Stimulated activated memory B cell treated with anti-CD40 and anti-IgM and Interleukin-4, amounts not matched to agents 10 μg/mL and 1 μg/mL and 100 μg/mL, for 72 hours (primary cell): Measurements from ENCODE around the gene ZBP1.

Experiments
- ATAC-seq: fragments of 150-1000 bp; cut with Tn5 transposase; 2 replicates; pipeline ENCODE4 v1.10.0; 2021
- H3K27ac Mint-ChIP-seq: one replicate; pipeline ENCODE4 v1.8.0; 2022; ENCODE audit warnings: mild to moderate bottlenecking, mixed read lengths
- H3K27me3 Mint-ChIP-seq: one replicate; pipeline ENCODE4 v1.8.0; 2022; ENCODE audit warnings: mixed read lengths
- H3K36me3 Mint-ChIP-seq: one replicate; pipeline ENCODE4 v1.8.0; 2022; ENCODE audit warnings: mixed read lengths
- H3K4me1 Mint-ChIP-seq: one replicate; pipeline ENCODE4 v1.8.0; 2022; ENCODE audit warnings: mixed read lengths
- H3K4me3 Mint-ChIP-seq: one replicate; pipeline ENCODE4 v1.8.0; 2022; ENCODE audit warnings: mild to moderate bottlenecking, moderate library complexity, mixed read lengths
- H3K9me3 Mint-ChIP-seq: one replicate; pipeline ENCODE4 v1.8.0; 2022; ENCODE audit warnings: mixed read lengths

Gene ZBP1

DNA sequence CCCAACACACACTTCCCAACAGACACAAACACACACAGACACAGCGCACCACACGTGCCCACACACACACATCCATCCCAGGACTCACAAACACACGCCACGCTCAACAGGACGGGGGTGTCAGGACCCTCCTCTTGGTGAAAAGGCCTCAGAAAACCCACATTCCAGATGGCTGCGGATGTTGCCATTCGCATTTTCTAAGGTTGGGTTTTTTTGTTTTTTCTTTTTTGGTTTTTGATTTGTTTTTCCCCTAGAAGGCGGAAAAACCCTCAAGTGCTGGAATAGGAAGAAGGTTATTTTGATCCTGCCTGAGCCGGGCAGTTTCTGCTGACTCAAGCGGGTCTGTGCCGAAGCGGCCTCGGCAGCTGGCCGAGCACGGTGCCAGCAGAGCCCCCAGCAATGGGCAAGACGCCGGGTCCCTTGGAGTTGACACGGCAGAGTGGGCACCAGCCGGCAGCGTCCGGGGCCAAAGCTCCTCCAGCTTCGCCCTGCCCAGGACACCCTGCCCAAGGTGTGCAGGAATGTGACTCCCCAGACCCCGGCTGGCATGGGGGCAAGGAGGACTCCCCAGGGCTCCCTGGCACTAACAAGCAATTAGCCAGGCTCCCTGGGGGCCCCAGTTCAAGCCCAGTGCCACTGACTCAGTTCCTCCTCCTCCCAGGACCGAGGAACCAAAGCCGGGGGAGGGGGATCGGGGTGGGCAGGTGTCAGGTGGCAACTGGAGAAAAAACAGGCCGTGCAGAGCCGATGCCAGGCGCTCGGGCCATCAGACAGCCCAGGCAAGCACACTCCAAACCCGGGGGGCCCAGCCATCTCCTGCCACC lies 40.9 kb upstream of the ZBP1 start:
- no peaks in the 10 kb centered on the region for H3K9me3 Mint-ChIP-seq
- H3K36me3 Mint-ChIP-seq, result peaks cover 22% of the 10 kb centered on the region
- peaks cover 41% of the 10 kb centered on the region for H3K4me1 Mint-ChIP-seq
- no peak for ATAC-seq
- no peak overlapping the region for H3K27ac Mint-ChIP-seq
- H3K27me3 Mint-ChIP-seq, result no peaks in the 10 kb centered on the region
- no peak overlapping the region for H3K4me3 Mint-ChIP-seq

DNA sequence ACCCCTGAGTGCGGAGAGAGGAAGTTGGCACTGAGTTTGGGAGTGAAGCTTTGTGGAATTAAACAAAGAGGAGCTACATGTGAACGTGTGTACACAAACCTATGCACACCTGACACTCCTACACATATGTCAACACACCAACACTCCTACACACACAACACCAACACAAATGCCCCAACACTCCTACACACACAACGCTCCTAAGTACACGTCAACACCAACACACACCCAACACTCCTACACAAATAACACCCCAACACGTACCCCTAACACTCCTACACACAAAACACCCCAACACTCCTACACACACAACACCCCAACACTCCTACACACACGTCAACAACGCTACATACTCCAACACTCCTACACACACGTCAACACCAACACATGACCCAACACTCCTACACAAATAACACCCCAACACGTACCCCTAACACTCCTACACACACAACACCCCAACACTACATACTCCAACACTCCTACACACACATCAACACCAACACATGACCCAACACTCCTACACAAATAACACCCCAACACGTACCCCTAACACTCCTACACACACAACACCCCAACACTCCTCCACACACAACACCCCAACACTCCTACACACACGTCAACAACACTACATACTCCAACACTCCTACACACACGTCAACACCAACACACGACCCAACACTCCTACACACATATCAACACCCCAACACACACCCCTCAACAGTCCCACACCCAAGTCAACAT lies 40.1 kb upstream of the ZBP1 start:
- Mint-ChIP-seq H3K27ac (no peak overlapping the region), H3K4me3 (no peak overlapping the region), H3K9me3 (no peaks in the 10 kb centered on the region), H3K36me3 (peaks cover 22% of the 10 kb centered on the region), H3K4me1 (peaks cover 41% of the 10 kb centered on the region), H3K27me3 (no peaks in the 10 kb centered on the region)
- no peak for ATAC-seq

DNA sequence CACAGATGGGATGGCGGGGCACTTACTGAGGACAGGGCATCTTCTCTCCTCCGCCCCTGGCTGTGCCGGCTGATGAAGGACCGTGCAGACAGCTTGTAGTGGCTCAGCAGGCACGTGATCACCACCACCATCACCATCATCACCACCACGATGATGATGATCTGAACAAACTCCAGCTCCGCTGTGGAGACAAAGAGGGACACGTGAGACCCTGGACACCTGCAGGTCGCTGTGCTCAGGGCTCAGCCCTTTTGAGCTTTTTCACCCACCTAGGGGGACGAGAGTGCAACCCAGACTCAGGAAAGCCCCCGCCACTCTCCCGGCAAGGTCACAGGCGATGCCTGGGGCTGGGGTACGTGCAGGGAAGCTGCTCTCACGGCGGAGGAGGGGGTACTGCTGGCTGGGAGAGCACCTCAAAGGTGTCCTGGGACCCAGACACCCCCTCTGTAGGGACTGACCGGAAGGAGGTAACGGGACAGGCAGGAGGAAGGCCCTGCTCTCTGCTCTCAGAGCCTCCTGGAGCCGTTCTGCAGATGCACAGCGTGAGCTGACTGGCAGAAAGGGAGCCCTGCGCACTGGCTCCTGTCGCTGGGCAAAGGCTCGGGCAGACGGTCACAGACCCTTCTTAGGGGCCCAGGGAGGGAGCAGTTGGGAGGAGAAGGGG lies 39.4 kb upstream of the ZBP1 start:
- peaks cover 22% of the 10 kb centered on the region for H3K36me3 Mint-ChIP-seq
- no peak for ATAC-seq
- no peak overlapping the region for H3K27ac Mint-ChIP-seq
- no peaks in the 10 kb centered on the region for H3K9me3 Mint-ChIP-seq
- peaks cover 48% of the 10 kb centered on the region for H3K4me1 Mint-ChIP-seq
- H3K4me3 Mint-ChIP-seq, result no peak overlapping the region
- H3K27me3 Mint-ChIP-seq, result no peaks in the 10 kb centered on the region

DNA sequence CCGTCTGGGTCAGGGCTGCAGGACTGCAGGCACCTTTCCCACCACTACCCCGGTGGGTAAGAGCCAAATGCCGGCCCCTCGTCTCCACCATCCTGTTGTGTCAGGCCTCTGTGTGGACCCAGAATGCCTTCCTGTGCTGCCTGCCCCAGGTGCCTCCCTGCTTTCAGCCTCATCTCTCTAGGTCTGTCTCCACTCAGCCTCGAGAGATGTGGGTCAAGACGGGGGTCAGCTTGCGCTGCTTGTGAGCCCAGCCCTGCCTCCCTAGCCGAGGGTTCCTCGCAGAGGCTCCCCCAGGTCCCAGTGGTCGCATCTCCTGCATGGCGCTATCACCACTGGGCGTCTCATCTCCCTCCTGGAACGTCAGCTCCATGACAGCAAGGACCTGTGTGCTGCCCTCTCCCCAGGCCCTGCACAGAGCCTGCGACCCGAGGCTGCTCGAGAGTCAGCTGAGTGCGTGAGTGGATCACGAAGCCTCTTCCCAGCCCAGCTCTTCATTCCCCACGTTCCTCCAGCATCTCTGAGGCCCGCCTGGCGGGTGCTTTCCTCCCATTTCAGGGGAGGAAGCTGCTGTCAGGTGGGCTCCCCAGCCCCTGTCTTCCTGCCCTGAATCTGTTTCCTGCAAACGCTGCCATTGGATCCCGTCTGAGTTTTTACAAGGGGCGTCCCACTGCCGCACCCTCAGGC lies 38.7 kb upstream of the ZBP1 start:
- H3K9me3 Mint-ChIP-seq, result no peaks in the 10 kb centered on the region
- H3K27me3 Mint-ChIP-seq, result no peaks in the 10 kb centered on the region
- H3K4me3 Mint-ChIP-seq, result no peak overlapping the region
- no peak for ATAC-seq
- peaks cover 22% of the 10 kb centered on the region for H3K36me3 Mint-ChIP-seq
- no peak overlapping the region for H3K27ac Mint-ChIP-seq
- peaks cover 55% of the 10 kb centered on the region for H3K4me1 Mint-ChIP-seq

DNA sequence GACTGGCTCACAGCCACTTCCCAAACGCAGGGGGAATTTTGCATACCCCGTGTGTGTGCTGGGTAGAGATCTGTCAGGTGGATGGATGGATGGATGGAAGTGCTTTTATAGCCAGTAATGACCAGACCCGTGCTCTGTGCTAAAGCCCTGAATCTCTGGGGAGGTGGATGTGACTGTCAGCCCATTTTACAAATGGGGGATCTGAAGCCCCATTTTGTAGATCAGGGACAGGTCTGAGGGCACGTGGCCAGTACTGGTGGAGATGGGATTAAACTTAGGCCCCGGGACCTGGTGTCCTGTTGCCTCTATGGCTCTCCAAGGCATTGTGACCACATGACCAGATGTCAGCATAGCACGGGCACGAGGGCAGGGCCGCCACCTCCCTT lies 38.2 kb upstream of the ZBP1 start:
- Mint-ChIP-seq H3K4me3 (no peak overlapping the region), H3K9me3 (no peaks in the 10 kb centered on the region), H3K27me3 (no peaks in the 10 kb centered on the region), H3K36me3 (peaks cover 22% of the 10 kb centered on the region), H3K27ac (peak overlapping the region; percentile 53), H3K4me1 (peaks cover 55% of the 10 kb centered on the region)
- ATAC-seq, result no peak

DNA sequence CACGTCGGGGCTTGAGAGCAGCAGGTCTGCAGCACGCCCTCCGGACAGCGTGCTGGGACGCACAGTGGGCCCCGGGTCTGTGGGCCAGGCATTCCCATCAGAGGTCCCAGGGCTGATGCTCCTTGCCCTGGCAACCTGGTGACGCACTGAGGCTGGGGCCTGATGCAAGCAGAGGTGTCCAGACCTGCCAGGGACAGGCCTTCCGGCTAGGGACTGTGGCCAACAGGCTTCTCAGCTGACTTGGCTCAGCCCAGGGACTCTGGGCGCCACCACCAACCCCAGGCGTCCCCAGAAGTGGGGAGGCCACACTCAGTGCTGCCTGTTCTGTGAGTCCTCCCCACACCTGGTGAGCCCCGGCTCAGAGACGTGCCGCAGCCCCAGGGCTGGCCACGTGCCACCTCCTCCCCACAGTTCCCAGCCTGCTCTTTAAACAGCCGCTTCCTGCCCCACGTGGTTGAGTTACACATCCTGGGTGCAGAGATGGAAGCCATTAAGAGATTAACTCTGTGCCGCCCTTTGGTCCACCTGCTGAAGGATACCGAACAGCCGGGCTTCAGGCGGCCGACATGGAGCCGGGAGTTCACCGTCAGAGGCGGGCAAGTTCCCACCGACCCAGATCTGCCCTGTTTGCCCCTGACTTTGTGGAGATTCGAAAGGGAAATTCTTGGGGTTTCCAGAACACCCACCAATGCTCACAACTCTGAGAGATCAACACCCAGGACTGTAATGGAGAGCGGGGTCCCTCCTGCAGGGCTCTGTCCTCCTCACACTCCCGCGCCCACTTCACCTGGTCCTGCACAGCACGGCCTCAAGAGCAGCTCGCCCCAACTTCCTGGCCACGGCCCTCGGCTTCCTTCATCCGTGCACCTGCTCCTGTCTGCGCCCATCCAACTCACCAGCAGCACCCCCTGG lies 37.6 kb upstream of the ZBP1 start:
- no peak overlapping the region for H3K4me3 Mint-ChIP-seq
- H3K4me1 Mint-ChIP-seq, result peaks cover 48% of the 10 kb centered on the region
- ATAC-seq, result peak; percentile 15
- H3K27ac Mint-ChIP-seq, result peak overlapping the region; percentile 53
- peaks cover 22% of the 10 kb centered on the region for H3K36me3 Mint-ChIP-seq
- H3K27me3 Mint-ChIP-seq, result no peaks in the 10 kb centered on the region
- H3K9me3 Mint-ChIP-seq, result no peaks in the 10 kb centered on the region

DNA sequence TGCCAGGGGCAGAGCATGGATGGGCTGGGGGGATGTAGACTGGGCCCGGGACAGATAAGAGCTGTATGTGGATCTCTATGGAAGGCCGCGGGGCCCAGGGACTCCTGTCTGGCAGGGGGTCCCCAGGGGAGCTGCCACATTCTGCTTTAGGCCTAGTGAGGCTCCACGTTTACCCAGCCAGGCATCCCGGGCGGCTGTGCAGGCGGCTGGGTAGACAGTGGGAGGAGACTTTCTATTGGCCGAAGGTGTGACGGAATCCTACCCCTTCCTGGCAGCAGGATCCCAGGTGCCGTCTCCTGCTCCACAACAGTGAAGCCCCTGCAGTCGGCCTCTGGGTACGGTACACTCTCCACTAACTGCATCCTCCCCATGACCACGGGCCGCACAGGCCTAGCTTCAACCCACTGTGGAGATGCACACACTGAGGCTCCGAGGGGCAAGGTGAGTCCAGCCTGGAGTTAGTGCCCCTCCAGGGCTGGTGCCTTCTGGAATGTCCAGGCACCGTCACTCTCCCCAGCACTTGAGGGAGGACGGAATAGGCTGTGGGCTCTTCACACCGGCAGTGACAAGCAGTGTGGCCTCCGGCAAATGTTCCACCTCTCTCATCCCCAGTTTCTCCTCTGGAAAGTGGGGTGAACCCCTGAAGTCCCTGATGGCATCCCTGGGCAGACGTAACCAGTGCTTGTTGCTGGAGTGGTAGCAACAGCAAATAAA lies 36.8 kb upstream of the ZBP1 start:
- ATAC-seq, result no peak
- H3K4me1 Mint-ChIP-seq, result peaks cover 45% of the 10 kb centered on the region
- no peak overlapping the region for H3K27ac Mint-ChIP-seq
- H3K27me3 Mint-ChIP-seq, result no peaks in the 10 kb centered on the region
- peaks cover 27% of the 10 kb centered on the region for H3K36me3 Mint-ChIP-seq
- H3K9me3 Mint-ChIP-seq, result no peaks in the 10 kb centered on the region
- H3K4me3 Mint-ChIP-seq, result no peak overlapping the region

DNA sequence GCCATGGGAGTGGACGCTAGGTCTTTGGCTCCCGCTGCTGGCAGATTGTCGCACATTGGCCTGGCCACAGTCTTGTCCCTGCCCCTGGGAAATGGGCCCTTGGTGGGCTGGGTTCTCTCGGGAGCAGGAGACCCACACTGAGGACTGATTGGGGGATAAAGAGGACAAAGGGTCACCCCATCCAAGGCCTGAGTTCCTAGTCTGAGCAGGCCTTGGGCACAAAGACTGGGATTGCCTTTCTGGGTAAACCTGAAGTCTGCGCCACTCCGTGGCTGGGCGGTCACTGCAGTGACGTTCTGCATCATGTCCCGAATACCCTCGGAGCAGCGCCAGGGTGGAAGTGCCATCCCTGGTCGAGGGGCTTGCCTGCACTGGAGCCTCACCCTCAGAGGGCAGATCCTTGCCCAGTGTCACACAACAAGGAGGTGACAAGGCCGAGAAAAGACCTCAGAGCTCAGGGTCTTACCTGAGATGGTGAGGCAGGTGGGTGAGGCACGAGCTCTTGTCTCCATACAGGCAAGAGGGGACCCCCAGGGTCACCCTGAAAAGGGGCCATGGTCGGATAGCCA lies 36.1 kb upstream of the ZBP1 start:
- Mint-ChIP-seq H3K4me1 (peaks cover 40% of the 10 kb centered on the region), H3K36me3 (peaks cover 31% of the 10 kb centered on the region)
- ATAC-seq, result no peak

DNA sequence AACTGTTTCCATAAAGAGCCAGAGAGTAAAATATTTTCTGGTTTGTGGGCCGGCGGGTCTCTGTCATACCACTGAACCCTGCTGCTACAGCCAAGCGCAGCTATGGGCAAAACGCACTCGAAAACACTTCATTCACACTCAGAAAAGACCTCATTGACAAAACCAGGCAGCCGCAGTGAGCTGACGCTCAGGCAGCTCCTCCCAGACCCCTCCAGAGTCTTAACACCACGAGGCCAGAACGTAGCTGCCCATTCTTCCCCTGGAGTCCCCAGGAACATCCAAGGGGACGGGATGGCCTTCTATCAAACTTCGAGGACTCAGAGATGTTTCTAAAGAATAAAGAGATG lies 35.6 kb upstream of the ZBP1 start:
- Mint-ChIP-seq H3K27ac (no peak overlapping the region), H3K4me1 (peaks cover 38% of the 10 kb centered on the region), H3K27me3 (no peaks in the 10 kb centered on the region), H3K36me3 (peaks cover 33% of the 10 kb centered on the region), H3K9me3 (no peaks in the 10 kb centered on the region), H3K4me3 (no peak overlapping the region)
- ATAC-seq, result no peak

More for the DNA sequence above, 36.1 kb upstream of the ZBP1 start:
- no peaks in the 10 kb centered on the region for H3K9me3 Mint-ChIP-seq
- no peak overlapping the region for H3K27ac Mint-ChIP-seq
- no peak overlapping the region for H3K4me3 Mint-ChIP-seq
- no peaks in the 10 kb centered on the region for H3K27me3 Mint-ChIP-seq

DNA sequence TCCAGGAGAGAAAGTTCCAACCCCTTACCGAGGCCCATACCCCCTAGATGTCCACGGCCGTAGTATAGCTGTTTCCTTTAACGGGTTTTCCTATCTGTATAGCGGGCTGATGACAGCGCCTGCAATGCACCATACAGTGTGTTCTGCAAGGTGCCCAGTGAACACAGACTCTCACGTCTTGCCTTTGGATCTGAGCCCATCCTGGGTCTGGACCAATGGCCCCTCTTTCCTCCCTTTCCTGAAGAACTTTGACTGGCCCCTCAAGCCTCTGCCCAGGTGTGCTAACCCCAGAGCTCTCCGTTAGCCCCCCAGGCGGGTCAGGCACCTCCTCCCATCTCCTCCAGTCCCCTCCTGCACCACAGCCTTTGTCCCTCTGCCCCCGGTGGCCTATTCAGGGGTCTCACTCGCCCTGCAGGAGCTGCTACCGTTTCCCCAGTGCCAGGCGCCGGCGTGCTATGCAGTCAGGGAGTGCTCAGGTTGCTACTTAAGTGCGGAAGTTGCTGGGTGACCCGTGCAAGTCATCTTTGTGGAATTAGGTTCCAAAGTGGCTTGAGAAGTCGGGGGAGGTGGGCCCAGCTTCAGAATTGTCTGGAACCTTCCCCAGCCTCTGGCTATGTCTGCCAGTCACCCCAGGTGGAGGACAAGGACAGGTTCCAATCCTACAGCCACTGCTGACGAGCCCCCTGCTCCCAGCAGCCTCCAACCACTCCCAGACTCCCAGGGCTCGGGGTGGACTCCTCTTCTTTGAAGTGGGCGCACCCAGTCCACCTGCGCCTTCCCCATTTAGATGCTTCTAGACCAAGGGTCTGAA lies 35.0 kb upstream of the ZBP1 start:
- H3K36me3 Mint-ChIP-seq, result peaks cover 39% of the 10 kb centered on the region
- ATAC-seq, result no peak

DNA sequence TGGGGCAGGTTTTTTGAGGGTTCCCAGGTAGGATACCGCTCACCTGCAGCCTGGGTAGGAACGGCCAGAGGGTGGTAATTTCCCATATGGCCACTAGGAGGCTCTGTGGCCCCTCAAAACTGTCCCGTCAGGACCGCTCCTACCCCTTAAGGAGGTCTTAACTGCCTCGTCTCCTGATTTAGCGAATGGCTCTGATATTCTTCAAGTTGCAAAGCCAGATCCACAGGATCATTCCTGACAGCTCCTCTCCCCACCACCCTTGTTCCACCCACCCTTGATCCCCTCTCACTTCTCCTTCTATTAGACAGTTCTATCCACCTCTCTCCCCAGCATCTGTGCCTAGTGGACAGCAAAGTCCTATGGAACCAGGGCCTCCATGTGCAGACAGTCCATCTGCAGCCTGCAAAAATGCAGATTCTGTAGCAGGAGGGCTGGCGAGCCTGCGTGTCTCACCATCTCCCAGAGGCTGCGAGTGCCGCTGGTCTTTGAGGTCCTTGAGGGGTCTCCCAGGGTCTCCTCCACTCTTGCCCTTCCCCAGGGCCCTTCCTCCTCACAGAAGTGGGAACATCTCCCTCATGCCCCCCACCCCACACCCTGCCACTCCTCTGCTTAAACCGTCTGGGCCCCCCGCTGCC lies 34.3 kb upstream of the ZBP1 start:
- Mint-ChIP-seq H3K36me3 (peaks cover 40% of the 10 kb centered on the region), H3K4me3 (no peak overlapping the region), H3K27me3 (no peaks in the 10 kb centered on the region), H3K27ac (no peak overlapping the region), H3K4me1 (peaks cover 33% of the 10 kb centered on the region), H3K9me3 (no peaks in the 10 kb centered on the region)
- ATAC-seq, result peak; percentile 75

More for the DNA sequence above, 35.0 kb upstream of the ZBP1 start:
- Mint-ChIP-seq H3K27ac (no peak overlapping the region), H3K4me3 (no peak overlapping the region), H3K27me3 (no peaks in the 10 kb centered on the region), H3K4me1 (peaks cover 33% of the 10 kb centered on the region), H3K9me3 (no peaks in the 10 kb centered on the region)

DNA sequence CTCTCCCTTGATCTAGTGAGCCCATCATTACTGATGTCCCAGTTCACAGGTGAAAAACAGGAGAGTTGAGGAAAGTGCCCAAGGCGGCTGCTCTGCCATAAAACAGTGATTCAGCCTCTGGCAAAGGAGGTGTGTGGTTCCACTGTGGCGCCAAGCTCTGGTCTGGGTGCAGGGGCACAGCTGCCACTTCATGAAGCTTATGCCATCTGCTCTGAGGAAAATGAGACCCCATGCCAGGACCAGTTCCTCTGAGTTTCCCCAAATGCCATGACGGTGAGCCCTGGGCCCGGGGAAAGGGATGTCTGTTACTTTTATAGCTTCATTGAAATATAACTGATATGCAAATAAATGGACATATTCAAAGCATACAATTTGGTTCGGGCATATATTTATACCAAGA lies 33.7 kb upstream of the ZBP1 start:
- no peak overlapping the region for H3K27ac Mint-ChIP-seq
- no peaks in the 10 kb centered on the region for H3K27me3 Mint-ChIP-seq
- no peak overlapping the region for H3K4me3 Mint-ChIP-seq
- H3K36me3 Mint-ChIP-seq, result peaks cover 39% of the 10 kb centered on the region
- peaks cover 27% of the 10 kb centered on the region for H3K4me1 Mint-ChIP-seq
- no peaks in the 10 kb centered on the region for H3K9me3 Mint-ChIP-seq
- ATAC-seq, result no peak

DNA sequence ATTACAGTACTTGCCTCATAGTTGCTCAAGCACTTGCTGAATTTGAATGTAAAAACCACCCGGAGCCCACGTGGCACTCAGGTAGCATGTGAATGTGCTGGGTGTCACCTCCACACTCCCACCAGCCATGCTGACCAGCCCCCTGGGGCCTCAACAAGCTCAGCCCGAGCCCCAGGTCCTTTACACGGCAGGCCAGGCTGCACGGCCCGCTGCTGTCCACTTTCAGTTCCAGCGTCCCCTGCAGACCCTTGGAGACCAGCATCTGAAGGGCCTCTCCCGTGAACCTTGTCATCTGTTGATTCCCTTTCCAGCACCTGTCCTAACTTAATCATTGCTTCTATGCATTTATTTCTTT lies 33.3 kb upstream of the ZBP1 start:
- H3K27ac Mint-ChIP-seq, result no peak overlapping the region
- ATAC-seq, result no peak
- H3K36me3 Mint-ChIP-seq, result peaks cover 35% of the 10 kb centered on the region
- peaks cover 23% of the 10 kb centered on the region for H3K4me1 Mint-ChIP-seq
- H3K9me3 Mint-ChIP-seq, result no peaks in the 10 kb centered on the region
- no peak overlapping the region for H3K4me3 Mint-ChIP-seq
- H3K27me3 Mint-ChIP-seq, result no peaks in the 10 kb centered on the region
